Kasumi-1 (cell line): ENCODE data around the gene NPHP4.
A peak's percentile ranks its signal among the peaks of the same experiment; 100 is the strongest.
"Not testable (repeated sequence)": the region's sequence is repeated elsewhere in the genome, so short reads cannot be mapped to it uniquely, and the experiment has no call there.

ENCODE experiments used
- DNase-seq, 2 experiments: peaks; one replicate each; lab custom pipeline; 2025; lab: John Stamatoyannopoulos, UW

The NPHP4 gene

DNA sequence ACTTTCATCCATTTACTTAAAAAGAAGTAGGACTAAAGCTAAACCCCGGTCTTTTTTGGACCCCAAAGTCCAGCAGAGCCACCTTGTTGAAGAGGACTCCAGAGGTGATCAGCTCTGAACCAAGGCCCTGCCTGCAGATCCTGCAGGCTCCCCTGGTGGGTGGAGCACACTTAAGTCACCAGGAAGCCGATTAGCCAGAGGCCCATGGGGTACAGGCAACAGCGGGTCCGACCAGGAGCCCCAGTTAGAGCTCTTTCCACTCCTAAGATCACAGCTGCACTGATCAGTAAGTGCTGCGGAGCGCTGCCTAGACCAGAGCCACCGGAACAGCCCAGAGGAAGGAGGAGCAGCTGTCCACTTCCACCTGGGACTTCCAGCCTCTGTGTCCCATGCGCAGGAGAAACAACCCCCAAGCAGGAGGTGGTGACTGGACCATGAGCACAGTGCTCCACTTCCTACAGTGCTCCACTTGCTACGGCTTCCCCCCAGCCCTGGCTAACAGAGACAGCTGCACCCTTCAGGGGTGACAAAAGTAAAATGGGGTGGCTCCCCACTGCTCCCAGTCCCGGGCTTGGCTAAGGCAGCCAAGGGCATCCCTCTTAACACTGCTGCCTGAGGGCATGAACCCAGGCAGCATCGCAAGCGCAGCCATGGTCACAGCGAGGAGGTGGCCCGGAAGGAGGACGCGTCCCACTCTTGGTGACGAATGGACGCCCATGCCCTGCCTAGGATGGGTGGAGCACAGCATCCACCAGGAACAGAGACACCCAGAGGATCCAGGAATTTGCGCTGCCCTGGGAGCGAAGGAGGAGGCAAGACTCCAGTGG lies 58.0 kb downstream of the NPHP4 start:
- no peak for DNase-seq

DNA sequence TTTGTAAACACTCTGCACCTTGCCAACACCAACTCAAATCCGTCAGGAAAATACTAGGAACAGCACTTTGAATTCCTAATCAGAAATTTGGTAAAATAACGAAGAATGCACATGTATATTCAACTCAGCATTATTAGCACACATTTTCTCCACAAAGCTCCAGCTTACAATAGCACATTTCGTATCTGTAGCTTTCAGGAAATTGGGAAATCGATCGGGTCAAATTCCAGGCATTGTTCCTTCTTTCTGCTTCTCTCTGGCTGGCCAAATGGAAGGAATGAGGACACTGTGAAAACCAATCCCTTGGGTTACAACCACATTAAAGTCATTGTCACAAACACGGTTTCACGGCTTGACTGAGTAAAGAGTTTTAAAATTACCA lies 58.6 kb downstream of the NPHP4 start:
- no peak for DNase-seq

DNA sequence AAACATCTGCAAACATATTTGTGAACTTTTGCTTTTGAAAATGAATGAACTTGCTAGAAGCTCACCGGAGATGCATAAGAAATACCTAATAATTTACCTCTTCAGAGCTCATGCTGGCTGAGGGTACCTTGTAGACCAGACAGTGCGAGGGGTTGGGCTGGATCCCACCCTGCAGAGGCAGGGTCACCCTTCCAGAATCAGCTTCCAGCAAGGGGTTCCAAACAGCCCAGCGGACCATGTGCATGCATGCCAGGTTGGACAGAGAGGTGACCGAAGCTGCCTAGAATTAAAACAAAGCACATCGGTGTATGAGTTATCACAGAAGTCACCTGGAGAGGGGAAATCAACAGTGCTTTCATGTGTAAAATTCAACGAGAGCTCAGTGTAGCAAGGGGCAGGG lies 59.2 kb downstream of the NPHP4 start:
- no peak for DNase-seq

DNA sequence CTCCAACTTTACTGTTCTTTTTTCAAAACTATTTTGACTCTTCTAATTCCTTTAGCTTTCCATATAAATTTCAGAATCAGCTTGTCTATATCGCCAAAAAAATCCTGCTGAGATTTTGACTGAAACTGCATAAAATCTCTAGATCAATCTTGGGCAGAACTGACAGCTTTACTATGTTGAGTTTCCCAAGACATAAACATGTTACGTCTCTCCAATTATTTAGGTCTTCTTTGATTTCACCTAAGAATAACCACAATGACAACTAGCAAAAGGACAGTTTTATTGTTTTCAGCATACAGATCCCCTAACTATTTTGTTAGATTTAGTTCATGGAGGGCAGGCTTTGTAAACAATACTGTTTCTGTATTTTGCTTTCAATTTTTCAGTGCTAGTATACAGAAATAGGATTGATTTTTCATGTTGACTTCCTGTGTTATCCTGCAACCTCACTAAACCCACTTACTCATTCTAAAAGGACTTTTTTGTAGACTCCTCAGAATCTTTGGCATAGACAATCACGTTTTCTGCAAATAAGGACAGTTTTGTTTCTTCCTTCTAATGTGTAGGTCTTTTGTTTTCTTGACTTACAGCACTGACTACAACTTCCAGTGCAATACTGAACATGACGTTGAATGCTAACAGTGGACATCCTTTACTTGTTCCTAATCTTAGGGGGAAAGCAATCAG lies 63.4 kb downstream of the NPHP4 start:
- no peak for DNase-seq

DNA sequence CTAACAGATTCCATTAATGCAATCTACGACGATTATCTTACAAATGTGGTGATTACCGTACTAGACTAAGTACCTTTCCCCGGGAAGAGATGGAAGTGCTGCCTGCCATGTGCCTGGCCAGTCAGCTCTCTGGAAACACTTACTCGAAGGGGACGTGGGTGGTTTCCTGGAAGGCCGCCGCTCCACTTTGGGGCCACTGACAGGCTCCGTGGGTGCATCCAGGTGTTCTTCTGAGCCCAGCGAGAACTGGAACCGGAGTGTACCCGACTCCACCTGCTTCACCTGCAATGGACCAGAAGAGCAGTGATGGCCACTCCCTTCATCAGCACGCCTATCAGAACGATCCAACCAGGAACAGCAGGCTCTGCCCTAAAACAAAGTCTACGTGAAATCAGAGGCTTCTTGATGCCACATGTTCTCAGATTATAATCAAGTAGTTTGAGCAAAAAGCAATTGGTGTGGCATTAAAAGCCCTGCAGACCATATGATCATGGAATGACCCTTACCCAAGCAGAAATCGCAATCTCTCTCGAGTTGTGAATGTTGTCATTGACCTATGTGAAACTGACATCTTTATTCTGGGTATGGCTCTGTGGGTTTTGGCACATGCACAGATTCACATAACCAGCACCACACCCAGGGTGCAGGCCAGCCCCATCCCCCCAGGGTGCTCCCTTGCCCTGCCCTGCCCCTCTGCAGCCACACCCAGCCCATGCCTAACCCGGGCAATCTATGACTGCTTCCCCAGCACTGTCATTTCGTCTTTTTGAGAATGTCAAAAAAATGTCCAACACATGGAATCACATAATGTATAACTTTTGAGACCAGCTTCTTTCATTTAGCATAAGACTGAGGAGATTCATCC lies 64.5 kb downstream of the NPHP4 start:
- no peak for DNase-seq

DNA sequence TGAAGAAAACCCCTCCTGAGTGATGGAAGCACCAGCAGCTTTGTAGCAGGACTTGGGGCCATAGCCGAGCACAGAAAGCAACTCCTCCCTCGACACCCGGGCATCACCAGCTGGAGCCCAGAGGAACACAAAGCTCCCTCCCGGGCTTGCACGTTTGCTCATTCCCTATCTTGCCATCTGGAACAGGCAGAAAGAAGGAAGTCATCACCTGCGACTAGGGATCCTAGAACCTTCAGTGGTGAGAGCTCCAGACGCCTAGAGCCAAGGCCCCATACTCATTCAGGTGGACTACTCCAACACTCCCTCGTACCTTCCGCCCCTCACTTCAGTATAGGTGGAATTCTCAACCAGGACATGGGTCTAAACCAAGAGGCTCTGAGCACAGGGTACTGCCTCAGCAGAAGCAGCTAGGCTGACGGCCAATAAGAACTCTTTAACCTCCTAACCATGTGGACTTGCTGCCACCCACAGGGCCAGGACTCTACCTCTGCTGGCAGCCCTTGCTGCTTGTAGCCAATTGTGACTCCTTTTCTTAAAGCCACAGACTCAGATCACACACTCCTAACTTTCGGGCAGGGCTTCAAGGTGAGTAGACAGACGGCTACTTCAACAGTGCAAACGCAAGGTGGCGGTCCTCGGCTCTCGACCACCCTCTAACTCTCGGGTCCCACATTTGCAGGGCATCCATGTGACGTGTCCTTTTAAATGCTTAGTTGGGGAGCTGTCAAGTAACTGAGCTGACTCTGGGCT lies 65.4 kb downstream of the NPHP4 start:
- DNase-seq = no peak

DNA sequence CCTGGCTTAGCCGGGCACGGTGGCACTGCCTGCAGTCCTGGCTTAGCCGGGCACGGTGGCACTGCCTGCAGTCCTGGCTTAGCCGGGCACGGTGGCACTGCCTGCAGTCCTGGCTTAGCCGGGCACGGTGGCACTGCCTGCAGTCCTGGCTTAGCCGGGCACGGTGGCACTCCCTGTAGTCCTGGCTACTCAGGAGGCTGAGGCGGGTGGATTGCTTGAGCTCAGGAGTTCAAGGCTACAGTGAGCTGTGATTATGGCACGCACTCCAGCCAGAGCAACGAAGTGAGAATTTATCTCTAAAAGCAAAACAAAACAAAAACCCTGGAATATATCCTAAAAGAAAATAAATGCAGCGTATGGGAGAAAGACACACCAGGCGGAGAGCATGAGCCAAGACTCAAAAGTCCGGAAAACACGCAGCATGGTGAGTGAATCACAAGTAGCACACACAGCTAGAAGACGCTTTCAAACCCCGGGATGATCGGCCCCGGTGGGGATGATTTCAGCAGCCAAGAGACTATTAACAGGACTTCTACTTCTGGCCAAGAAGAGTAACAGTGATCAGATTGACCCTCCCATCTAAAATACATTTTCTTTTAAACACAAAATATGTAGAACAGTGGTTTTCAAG lies 69.4 kb downstream of the NPHP4 start:
- not testable (repeated sequence) for DNase-seq

DNA sequence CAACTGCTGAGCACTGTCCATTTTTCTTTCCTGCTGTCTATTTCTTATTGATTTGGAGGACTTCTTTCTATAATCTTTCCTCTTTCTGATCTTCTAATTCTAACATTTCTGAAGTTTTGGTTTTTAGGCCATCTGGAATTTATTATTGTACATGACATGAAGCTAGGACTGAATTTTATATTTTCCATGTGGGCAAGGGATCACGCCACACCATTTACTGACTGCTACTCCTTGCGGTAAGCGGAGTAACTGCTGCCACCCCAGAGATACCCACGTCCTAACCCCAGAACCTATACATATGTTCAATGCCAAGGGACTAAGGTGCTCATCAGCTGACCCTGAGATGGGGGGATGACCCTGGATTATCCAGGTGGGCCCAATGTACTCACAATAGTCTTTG lies 70.6 kb downstream of the NPHP4 start:
- DNase-seq = no peak

DNA sequence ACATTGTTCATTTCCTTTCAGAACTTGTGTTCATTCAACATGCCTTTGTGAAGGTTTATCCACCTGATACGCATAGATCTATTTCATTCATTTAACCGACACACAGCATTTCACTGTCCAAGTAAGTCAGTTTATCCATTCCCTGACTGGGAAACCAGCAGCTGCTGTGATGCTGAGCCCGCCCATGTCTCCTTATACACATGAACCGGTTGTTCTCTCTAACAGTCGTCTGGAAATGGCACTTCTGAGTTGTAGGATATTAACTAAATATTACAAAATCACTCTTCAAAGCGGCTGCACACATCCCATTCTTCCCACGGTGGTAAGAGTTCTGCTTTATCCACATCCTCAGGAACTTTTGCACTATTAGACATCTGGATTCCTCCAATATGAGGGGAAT lies 71.1 kb downstream of the NPHP4 start:
- no peak for DNase-seq

DNA sequence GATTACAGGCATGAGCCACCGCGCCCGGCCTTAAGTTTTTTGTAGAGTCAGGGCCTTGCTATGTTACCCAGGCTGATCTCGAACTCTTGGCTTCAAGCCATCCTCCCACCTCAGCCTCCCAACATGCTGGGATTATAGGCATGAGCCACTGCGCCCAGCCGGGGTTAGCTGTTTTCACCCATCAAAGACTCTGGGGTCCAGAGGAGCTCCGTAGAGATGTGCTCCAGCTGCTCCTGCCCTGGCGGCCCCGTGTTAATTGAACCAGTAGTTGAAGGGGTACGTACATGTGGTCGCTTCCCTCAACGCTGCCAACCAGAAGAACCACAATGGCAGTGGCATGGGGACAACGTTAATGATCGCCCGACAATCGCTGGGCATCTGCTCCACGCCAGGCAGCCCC lies 72.0 kb downstream of the NPHP4 start:
- DNase-seq = no peak

DNA sequence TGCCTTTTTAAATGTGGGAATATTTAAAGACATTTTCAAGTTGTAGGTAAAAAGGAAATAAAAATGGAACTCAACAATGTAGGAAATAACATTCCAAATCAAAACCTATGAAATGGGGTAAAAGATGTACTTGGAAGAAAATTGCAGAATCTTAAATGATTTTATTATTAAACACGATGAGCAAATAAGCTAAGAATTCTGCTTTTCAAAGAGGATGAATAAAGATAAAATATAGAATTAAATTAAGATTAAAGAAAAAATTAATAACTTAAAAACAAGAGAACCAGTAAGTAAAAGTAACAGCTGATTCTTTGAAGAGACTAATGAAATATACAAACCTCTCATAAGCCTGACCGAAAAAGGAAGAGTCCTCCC lies 74.0 kb downstream of the NPHP4 start:
- no peak for DNase-seq

DNA sequence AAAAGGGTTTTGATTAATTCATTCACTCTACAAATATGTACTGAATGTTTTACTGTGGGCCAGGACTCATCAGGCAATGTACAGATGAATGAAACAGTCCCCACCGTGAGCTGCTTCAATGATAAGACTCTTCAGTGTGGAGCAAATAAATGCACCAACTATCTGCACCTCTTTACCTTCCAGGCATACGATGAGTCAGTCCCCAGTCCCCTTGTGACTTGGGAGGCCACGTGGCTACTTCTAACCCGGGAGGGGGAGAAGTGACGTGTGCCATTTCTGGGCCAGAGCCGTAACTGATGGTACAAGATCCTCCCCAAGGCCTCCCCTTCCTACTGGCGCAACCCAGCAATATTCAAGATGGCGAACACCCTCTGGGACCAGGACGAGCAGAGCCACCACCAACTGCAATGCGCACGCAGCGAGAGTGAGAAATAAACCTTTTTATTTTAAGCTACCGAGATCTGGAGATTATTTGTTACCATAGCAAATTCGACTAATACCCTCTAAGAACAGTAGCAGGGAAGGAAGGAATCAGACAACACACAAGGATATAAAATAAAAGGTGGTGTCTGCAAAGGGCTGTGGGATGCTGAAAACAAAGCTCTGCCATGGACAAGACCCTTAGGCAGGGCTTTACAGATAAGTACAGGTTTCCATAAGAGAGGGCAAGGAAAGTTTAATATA lies 74.5 kb downstream of the NPHP4 start:
- no peak for DNase-seq

DNA sequence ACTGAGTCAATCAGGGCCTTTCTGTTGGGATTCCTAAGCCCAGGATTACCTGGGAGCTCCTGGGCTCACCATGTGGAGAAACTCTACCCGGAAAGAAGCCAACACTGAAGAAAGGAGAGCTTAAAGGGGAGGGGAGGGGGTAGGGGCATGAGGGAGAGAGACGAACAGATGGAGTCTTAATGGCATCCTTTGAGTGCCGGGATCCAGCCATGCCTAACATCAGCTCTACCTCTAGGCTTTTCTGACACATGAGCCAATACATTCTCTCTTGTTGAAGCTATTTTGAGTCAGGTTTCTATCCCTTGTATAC lies 75.0 kb downstream of the NPHP4 start:
- no peak for DNase-seq

DNA sequence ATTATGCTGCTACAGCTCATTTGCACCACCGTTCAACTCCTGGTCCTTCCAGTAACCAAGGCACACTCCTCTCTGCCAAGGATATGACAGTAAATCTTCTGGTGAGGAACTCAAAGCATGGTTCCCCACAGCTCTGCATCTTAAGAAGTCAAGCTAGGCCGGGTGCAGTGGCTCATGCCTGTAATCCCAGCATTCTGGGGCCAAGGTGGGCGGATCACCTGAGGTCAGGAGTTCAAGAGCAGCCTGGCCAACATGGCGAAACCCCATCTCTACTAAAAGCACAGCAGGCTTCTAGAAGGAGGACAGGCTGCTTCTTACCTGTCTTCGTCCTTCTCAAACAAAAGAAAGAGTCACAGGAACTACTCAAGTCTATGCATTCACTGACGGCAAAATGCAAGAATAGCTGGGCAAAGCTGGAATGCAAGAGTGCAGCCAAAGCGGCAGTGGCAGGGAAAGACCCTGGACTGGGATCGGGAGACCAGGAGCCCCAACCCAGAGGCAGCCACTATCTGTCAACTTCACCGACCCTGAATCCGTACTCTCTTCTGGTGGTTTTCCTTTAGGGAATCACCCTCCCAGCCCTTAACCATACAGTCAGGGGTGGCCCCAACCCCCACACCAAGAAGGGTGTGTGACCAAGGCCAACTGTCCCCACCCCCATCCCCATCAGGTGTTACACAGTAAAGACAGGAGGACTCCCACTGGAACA lies 75.5 kb downstream of the NPHP4 start:
- no peak for DNase-seq

DNA sequence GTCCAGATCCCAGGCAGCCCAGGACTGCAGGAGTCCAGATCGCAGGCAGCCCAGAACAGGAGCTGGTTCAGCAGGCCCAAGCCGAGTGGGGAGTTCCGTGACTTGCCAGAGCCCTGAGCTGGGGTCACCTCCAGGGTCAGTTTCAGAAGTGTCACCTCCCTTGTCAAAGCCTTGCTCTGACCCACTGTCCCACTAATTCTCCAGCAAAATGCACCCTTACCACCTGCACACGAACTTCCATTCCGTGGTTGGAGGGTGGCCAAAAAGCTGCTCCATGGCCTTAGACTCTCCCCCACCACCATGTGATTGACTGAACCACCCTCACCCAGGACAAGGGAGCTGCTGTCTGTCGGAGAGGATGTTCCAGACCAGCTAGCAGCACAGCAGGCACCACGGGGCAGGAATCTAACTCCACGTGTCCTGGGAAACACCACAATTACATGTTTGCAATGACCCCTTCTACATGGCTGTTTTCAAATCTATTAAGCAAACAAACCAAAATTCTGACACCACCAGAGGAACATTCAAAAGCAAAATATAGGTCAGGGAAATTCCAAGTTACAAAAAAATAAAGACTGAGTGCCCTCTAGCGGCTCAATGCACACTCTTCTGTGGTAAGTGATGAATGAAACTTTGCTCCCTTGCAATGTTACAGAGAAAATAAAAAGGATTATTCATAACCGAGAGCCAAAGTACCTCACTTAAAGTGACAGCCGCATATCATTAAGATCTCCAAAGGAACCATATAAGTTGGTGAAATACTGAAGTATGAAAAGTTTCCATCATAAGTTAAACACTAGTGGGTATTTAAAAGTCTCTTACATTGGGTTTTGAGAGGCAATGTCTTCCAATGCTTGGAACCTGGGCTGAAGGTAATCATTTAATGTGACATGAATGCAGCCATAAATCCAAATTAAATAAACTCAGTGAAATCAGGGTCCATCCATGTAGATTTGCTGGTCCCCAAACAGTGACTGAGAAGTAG lies 76.3 kb downstream of the NPHP4 start:
- peak; percentile 51 to 61 for DNase-seq

DNA sequence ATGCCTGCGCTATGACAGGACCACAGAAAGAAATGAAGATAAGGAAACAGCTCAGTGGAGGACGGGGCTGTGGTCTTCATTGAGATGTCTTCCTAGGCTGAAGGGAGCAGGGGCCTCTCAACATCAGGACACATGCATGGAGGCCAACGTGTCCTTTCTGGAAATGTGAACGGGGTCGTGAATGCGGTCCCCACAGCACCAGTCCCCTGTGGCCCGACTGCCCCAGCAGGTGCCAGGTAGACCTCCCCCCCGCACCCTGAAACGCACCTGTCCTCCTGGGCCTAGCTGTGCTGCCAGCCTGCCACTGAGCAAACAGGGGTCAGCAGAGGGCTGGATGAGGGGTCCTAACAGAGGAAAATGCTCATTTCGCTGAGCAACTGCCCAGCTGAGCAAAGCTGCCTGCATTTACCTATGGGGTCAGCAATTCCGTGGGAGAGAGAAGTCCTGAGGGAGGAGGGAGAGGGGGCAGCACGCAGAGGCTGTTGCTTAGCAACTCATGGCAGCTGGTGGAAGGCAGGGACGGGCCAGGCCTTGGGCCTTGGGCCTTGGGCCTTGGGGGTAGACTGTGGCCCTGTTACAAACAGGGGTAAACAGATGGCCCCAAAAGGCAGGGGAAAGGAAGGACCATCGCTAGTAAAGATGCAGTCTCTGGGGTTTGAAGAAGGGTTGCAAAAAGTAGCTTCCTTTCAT lies 77.4 kb downstream of the NPHP4 start:
- DNase-seq = no peak

DNA sequence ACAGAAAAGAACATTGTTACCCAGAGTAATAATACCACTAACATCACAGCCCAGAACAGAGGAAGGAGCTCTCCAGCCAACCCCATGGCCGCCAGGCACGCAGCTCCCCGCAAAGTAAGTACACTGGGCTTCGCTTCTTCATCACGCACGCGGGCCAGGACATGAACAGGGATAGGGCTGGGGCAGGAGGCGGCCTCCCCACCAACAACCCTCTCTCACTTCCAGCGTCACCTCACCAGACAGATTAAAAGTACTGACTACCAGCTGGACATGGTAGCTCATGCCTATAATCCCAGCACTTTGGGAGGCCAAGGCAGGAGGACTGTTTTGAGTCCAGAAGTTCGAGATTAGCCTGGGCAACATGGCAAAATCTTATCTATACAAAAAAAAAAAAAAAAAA lies 78.3 kb downstream of the NPHP4 start:
- DNase-seq = no peak

DNA sequence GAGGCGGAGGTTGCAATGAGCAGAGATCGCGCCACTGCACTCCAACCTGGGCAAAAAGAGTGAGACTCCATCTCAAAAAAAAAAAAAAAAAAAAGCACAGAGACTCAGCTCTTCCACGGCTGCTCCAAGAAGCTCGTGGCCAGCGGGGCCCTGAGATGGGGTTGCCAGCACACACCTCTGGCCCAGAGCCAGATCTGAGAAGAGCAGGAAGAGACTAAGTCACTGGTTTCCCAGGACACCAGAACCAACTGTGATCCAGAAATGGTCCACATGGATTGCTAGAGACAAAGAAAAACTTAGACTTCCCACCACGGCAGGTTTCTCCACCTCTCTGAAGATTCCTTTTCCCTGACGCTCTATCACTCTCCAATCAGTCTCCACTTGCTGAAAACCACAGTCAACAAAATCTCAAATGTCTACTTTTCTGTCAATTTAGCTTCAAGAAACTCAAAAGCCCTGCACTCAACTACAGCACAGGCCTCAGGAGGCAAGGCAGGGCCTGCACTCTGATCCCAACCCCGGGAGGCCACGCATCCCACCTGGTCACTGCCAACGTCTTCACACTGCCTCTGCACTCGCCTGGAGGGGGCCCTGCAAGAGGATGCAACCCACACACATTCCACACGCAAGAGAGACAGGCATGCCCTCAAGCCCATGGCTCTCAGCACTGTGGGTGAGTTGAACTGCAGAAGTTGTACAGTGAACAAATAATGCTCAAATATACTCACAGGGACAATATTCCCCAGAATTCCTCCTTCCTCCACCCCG lies 79.0 kb downstream of the NPHP4 start:
- DNase-seq = no peak
